GM12872 (cell line): ENCODE data around the gene ATF7IP.

ENCODE experiments used
- CTCF ChIP-seq: IDR thresholded peaks from 3 replicates; pipeline ENCODE4 v1.5.1; 2011; ENCODE audit warnings: low read depth, mild to moderate bottlenecking, low read length, moderate library complexity; ENCODE audit not compliant: insufficient read depth

Gene ATF7IP

GRCh38 chr12:14365294-14366208 lies at the start of gene ATF7IP:
ATF7IP (plus strand) TSS chr12:14365682; CDS start chr12:14423916, 58,234 bp downstream.
- peak; percentile 25; the same call in 2 of the 3 replicates for TF ChIP-seq CTCF

- TF ChIP-seq CTCF = no peak
These were observed 47.9 kb upstream of the ATF7IP start for GRCh38 chr12:14317362-14318146.

- TF ChIP-seq CTCF = no peak
These were observed 43.1 kb upstream of the ATF7IP start for GRCh38 chr12:14322403-14322802.

DNA sequence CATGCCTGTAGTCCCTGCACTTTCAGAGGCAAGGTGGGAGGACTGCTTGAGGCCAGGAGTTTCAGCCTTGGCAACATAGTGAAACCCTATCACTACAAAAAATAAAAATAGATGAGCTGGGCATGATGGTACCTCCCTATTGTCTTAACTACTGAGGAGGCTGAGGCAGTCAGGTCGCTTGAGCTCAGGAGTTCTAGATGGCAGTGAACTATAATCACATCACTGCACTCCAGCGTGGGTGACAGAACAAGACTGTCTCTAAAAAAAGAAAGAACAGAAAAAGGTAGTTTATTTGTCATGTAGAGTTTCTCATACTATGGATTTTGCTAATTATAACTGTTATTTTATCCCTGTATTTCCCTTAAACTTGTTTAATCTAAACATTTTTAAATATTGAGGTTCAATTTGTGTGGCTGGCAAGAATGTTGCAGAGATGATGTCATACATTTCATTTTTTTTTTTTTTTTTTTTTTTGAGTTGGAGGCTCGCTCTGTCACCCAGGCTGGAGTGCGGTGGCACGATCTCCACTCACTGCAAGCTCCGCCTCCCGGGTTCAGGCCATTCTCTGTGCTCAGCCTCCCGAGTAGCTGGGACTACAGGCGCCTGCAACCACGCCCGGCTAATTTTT lies 39.7 kb upstream of the ATF7IP start:
- TF ChIP-seq CTCF = no peak

GRCh38 chr12:14326699-14327098 lies 38.8 kb upstream of the ATF7IP start:
- no peak for TF ChIP-seq CTCF

GRCh38 chr12:14327711-14328110 lies 37.8 kb upstream of the ATF7IP start:
- no peak for TF ChIP-seq CTCF

DNA sequence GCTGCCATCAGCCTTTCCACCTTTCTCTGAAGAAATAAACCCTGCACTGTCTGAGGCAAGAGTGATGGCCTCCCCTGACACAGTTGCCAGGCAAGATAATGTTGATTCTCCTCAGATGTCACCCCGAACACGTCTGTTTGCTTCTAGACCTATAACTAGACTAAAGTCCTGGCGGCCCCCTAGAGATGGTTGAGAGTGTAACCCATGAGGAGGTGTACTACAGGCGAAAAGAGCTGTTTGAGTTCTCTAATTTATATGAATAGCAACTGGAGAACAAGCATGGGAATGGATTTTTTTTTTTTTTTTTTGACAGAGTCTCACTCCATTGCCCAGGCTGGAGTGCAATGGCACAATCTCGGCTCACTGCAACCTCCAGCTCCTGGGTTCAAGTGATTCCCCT lies 33.0 kb upstream of the ATF7IP start:
- TF ChIP-seq CTCF = no peak
